Measurements from ENCODE around the gene TMPRSS9.

TMPRSS9 gene

GRCh38 chr19:2359992-2360685 lies at the start of gene TMPRSS9:
Gene TMPRSS9 (plus strand): TSS chr19:2360265. CDS start chr19:2389786, 29,521 bp downstream.
- DNase-seq, result no peak

GRCh38 chr19:2311093-2311492 lies 49.0 kb upstream of the TMPRSS9 start:
- no peak for DNase-seq

GRCh38 chr19:2312820-2313501 lies 47.1 kb upstream of the TMPRSS9 start:
- no peak for DNase-seq

GRCh38 chr19:2315121-2315817 lies 44.8 kb upstream of the TMPRSS9 start:
- no peak for DNase-seq

- DNase-seq, result no peak
Measured at GRCh38 chr19:2315818-2316353, 44.2 kb upstream of the TMPRSS9 start.

- DNase-seq, result no peak
Measured at GRCh38 chr19:2317300-2317699, 42.8 kb upstream of the TMPRSS9 start.

- DNase-seq, result no peak
Measured at GRCh38 chr19:2317756-2318155, 42.3 kb upstream of the TMPRSS9 start.

- DNase-seq, result no peak
Measured at GRCh38 chr19:2318923-2319322, 41.1 kb upstream of the TMPRSS9 start.

GRCh38 chr19:2319551-2319950 lies 40.5 kb upstream of the TMPRSS9 start:
- no peak for DNase-seq

- DNase-seq, result no peak
Measured at GRCh38 chr19:2320049-2320448, 40.0 kb upstream of the TMPRSS9 start.

GRCh38 chr19:2320939-2321338 lies 39.1 kb upstream of the TMPRSS9 start:
- DNase-seq, result no peak

- DNase-seq, result no peak
Measured at GRCh38 chr19:2321565-2322283, 38.3 kb upstream of the TMPRSS9 start.

- no peak for DNase-seq
Measured at GRCh38 chr19:2323707-2324106, 36.4 kb upstream of the TMPRSS9 start.

GRCh38 chr19:2324220-2324948 lies 35.7 kb upstream of the TMPRSS9 start:
- DNase-seq, result no peak

- DNase-seq, result no peak
Measured at GRCh38 chr19:2325281-2326046, 34.6 kb upstream of the TMPRSS9 start.

- no peak for DNase-seq
Measured at GRCh38 chr19:2326699-2327360, 33.2 kb upstream of the TMPRSS9 start.

GRCh38 chr19:2327773-2328400 lies 32.2 kb upstream of the TMPRSS9 start:
- DNase-seq, result no peak

- DNase-seq, result no peak
Measured at GRCh38 chr19:2328401-2329148, 31.5 kb upstream of the TMPRSS9 start, which contains the start of the genes LSM7 and SPPL2B. Gene LSM7 (minus strand): TSS chr19:2328586. CDS start chr19:2328566, 20 bp downstream. Gene SPPL2B (plus strand): TSS chr19:2328684. CDS start chr19:2328710, 26 bp downstream.

- no peak for DNase-seq
Measured at GRCh38 chr19:2329149-2329478, 31.0 kb upstream of the TMPRSS9 start.

- no peak for DNase-seq
Measured at GRCh38 chr19:2329501-2329916, 30.6 kb upstream of the TMPRSS9 start.

All from NCI-H510A (cell line).